HG03045 (cell line): ENCODE results near the gene SH3RF3.
"Not testable (repeated sequence)": the region's sequence is repeated elsewhere in the genome, so short reads cannot be mapped to it uniquely, and the experiment has no call there.

Source experiments
- ATAC-seq: cut with Tn5 transposase; IDR thresholded peaks from one replicate; pipeline ENCODE4 v1.9.1; 2021; ENCODE audit warnings: mild to moderate bottlenecking, moderate library complexity; ENCODE audit not compliant: unreplicated experiment

The SH3RF3 gene

DNA sequence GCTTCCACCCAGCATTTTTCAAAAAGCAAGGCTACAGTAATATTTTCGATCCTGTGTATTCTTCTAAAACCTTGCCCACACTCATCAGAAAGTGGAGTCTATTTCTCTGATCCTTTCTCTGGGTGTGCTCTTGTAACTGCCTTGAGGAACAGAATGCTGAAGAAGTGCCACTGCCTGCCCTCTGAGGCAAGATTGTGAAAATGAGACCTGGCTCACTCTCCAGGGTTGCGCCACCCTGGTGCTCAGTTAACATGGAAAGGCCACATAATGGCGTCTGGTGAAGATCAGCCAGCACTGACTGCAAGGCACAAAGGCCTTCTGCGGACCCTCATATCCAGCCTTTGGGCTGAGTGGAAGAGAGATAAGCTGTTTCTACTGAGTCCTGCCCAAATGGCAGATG lies 11.2 kb upstream of the SH3RF3 start:
- ATAC-seq = no peak

DNA sequence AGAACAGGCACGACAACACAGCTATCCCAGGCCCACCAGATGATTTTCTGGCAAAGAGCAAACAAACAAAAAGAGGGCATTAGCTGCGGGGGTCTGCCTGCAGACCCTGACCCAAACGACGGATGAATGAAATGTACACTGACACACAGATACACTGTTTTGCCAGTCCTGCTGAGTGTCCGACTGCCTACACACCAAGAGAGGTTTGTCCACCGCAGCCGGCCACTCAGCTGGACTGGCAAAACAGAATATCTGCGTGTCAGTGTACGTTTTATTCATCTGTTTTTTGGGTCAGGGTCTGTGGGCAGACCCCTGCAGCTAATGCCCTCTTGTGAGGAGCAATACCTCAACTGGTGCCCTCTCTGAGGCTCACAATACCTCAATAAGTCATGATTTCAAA lies 10.7 kb upstream of the SH3RF3 start:
- ATAC-seq = no peak

DNA sequence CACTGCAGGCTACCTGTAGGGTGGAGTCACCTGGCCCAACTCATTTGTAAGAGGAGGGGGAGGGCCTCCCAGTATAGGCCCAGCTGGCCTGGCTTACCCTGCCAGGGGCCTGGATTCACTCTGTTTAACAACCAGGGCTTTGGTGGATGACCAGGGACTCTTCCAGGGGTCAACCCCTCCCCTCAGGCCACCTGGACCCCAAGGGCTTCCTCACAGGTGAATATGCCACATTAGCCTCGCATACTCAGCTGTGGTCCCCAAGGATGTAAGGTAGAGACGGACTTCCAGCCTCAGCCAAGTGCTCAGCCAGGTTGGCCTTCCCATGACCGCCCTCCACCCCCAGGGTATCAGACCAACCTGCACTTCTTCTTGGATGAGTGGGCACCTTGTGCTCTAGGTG lies 8.8 kb upstream of the SH3RF3 start:
- ATAC-seq = no peak

DNA sequence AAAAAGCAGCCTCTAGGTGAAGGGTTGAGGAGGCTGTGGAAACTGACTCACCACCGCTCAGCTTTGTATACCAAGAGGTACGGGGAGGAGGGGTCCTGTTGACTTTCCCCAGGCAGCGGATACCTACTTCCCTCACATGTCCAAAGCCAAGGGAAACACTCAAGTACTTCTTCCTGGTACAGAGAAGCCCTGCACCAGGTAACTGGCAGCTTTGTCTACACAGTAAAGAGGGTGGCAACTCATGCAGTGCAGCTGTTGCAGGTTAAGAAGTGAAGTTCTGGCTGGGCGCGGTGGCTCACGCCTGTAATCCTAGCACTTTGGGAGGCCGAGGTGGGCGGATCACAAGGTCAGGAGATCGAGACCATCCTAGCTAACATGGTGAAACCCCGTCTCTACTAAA lies 8.3 kb upstream of the SH3RF3 start:
- not testable (repeated sequence) for ATAC-seq

DNA sequence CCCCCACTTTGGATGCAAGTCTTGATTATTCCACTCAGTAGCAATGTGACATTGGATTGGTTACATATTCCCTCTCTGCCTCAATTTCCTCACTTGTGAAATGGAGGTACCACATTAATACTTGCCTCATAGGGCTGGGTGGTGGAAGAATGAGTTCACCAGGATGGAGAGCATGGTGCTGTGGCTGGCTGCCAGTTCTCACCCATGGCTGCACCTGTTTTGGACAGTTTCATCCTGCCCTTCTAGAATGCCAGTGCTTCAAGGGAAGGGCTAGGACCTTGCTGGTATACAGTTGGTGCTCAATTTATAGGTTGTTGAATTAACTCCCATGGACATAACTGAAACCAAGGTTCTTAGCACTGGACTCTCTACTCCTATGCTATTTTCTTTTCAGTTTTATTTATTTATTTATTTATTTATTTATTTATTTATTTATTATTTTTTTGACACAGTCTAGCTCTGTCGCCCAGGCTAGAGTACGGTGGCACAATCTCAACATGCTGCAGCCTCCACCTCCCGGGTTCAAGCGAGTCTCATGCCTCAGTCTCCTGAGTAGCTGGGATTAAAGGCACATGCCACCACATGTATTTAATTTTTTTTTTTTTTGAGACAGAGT lies 5.3 kb upstream of the SH3RF3 start:
- no peak for ATAC-seq

DNA sequence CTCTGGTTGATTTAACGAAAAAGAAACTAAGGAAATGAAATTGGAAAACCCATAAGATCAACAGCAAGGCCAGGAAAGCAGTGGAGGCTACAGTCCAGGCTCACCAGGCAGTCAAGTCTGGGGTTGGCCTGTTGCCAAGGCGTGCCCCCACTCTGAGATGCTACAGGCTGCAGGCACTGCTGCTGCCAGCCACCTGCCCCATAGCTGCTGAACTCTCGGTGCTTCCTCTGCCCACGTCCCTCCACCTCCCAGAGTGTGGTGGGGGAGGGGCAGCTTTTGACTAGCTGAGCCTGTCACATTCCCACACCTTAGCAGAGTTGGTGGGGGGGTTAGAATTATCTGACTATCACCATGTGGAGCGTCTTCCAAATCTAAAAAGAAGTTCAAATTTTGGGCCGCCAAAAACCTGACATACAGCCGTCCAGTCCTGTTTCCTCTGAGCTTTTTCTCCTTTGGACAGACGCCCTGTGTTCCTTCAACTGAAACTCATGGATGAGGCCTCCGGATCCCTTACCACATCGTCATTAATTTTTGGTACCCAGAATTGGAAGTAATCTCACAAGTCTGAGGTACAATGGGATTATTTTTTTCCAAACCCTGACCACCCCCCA lies 3.9 kb upstream of the SH3RF3 start:
- no peak for ATAC-seq

DNA sequence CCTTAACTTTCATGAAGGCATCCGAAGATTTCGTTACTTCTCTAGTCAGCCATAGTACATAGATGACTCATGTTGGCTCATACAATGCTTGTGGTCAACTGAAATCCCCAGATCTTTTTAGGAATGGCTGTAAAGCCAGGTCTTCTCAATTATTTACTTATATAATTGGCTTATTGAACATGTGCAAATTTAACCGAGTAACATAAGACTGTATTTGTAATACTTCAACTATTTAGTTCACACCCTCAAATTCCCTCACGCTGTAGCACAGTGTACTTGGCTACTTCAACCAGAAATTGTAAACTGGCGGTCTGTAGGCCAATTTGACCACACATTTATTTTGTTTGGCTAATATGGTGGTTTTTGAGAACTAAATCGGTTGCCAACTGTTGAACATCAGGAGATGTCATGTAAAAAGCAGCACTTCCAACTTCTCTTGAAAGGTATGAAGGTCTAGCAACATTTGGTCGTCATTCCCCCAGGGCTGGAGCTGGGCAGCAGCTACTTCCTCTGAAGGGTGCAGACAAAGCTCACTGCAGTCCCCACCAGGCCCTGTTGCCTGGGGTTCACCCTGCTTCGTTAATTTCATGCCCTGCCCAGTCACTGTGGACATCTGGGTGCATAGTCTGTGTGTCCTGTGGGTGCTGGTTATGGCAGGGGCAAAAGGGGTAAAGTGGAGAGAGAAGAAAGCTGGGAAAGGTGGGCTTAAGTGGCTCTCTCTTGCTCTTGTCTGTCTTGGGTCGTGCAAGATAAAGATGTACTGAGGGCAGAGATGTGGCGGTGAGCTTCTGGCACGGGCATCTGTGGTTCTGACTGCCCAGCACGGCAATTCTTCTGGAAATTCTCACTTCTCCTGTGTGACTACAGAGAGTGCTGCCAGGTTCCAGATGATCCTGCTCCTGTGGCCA lies 3.2 kb upstream of the SH3RF3 start:
- ATAC-seq = no peak

DNA sequence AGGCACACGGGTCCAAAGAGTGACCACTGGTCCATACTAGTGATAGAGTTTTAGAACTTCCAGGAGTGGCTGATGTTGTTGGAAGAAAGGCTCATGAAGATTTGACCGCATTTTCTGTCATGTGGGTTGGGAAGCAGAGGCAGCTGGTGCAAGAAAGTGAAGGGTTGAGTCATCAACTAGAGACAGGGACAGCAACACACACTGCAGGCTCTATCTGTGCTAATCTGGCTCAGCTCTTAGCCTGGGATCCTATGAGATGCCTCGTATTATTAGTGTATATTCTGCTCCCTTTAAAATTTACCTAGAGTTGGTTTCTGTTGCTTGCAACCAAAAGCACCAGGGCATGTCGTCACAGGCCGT lies 2.5 kb upstream of the SH3RF3 start:
- ATAC-seq = no peak

DNA sequence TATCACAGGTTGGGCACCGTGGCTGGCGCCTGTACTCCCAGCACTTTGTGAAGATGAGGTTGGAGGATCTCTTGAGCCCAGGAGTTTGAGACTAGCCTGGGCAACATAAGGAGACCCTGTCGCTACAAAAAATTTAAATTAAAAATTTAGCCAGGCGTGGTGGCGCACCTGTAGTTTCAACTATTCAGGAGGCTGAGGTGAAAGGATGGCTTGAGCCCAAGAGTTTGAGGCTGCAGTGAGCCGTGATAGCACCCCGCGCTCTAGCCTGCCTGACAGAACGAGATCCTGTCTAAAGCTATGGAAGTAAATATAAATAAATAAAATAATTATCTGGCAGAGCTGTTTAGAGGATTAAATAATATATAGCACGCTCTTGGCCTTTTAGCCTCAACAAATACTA lies 1.4 kb upstream of the SH3RF3 start:
- no peak for ATAC-seq

DNA sequence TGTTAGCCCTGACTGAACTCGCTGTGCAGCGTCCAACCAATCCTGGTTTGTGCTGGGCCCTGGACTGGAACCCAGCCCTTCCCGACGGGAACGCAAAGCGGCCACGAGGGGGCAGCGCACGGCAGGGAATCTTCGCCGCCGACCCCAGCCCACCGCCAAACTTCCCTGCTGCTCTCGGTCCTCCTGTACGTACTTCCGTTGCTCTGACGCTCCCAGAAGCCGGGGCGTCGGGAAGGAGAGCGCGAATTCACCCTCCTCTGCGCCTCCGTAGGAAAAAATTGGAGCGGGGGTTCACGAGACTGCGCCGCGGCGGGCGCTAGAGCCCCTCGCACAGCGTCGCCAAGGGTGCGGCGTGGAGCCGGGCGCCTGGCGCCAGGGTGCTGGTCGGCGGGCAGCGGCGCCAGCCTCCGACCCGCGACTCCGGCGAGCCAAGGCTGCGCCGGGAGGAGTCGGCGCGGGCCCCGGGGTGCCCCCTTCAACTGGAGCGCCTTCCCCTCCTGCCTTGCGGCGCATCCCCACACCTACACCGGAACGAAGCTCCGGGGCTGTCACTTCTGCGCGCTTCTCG lies 873 bp upstream of the SH3RF3 start:
- no peak for ATAC-seq

DNA sequence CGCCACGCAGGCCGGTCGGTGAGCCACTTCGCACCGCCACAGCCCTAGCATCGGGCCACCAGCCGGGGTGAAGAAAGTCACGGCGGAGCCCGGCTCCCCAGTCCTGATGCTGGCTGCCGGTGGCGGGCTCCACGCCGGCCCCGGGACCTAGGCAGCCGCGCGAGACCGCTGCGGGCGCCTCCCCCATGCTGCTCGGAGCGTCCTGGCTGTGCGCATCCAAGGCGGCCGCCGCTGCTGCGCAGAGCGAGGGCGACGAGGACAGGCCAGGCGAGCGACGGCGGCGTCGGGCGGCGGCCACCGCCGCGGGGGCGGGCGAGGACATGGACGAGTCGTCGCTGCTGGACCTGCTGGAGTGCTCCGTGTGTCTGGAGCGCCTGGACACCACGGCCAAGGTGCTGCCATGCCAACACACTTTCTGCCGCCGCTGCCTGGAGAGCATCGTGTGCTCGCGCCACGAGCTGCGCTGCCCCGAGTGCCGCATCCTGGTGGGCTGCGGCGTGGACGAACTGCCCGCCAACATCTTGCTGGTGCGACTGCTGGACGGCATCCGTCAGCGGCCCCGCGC lies 433 bp downstream of the SH3RF3 start:
- no peak for ATAC-seq

DNA sequence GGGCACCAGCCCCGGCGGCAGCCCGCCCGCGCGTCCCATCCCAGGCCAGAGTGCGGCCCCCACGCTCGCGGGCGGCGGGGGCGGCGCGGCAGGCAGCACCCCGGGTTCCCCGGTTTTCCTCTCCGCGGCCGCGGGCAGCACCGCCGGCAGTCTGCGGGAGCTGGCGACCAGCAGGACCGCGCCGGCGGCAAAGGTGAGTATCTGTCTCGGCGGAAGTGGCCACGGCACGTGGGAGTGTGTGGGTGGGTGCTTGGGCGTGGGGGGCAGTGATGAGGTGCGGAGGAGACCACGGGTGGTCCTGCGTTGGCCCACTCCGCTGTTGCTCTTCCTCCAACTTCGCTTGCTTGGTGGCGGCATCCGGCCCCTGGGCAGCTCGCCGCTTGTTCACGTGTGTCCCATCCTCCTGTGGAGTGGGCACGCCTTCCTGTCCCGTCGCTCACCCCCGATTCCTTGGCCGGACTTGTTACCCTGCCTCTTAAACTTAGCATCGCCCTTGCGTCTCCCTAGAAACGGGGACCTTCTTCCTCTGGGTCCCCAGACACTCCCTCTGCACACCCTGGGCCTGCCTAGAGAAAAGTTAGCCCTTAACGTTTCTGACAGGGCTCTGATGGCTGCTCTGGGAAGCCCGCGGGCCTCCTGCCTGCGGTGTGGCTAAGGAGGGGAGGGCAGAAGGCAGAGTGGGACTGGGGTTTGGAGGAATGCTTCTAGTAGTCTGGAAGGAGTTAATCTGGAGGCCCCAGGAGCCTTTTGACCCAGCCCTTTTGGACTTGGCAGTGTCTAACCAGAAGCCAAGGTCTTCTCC lies 1.1 kb downstream of the SH3RF3 start:
- ATAC-seq = no peak

DNA sequence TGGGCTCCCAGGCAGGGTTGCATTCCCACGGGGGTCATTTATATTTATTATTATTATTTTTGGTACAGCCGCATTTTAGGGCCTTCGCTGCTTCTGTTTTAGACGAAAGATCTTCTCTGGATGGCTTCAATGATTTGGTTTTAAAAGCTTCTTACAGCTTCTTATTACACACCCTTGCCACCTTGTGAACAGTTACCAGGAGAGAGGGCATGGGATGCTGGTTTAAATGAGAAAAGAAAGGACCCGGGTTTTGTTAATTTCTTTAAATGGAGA lies 1.7 kb downstream of the SH3RF3 start:
- ATAC-seq = no peak

DNA sequence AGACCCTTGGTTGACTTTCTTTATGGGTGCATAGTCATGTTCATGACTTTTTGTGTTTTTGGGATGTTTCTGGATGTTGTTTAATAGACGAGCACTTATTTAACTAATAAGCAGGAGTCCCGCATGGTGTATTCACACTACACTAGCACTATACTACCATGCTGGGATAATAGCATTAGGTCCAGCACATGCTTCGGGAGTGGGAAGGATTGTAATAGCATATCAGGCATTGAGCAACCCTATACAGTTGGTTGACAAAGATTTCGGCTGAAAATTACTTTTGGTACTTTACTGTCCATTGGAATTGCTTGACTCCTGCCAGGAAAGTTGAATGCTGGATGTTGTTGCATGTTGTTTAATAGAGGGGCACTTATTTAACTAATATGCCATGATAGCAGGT lies 2.8 kb downstream of the SH3RF3 start:
- no peak for ATAC-seq

DNA sequence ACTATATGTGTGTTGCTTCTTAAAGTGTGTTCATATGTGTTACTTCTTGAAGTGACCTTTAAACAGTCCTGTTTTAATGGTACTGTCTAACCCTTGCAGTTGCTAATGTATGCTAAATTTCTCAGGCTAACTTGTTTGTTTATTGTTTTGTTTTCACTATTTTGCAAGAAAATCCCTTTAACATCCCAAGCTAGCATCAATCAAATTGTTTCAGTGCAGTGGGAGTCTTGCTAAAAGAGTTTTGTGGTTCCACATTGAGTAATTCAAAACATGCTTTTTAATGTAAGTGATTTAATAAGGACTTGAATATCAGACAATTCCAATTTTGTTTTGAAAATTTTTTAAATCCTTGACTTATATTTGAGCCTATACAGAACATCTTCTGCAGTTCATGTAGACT lies 3.6 kb downstream of the SH3RF3 start:
- no peak for ATAC-seq

DNA sequence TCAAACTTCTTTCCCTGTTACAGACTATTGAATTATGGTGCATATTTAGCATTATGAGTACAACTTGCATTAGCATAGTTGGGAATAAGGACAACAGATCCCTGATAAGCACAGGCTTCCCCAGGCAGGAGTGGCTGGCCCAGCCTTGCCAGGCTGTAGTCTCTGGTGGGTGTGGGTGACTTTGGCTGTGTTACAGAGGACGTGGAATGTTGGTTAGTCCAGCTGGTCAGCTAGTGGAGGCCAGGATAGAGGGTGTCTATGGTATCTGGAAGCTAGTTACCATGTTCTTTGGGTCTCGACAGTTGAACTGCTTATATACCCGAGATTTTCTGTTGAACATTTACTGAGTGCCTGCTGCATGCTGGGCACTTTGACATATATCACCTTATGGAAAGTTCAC lies 4.7 kb downstream of the SH3RF3 start:
- no peak for ATAC-seq

DNA sequence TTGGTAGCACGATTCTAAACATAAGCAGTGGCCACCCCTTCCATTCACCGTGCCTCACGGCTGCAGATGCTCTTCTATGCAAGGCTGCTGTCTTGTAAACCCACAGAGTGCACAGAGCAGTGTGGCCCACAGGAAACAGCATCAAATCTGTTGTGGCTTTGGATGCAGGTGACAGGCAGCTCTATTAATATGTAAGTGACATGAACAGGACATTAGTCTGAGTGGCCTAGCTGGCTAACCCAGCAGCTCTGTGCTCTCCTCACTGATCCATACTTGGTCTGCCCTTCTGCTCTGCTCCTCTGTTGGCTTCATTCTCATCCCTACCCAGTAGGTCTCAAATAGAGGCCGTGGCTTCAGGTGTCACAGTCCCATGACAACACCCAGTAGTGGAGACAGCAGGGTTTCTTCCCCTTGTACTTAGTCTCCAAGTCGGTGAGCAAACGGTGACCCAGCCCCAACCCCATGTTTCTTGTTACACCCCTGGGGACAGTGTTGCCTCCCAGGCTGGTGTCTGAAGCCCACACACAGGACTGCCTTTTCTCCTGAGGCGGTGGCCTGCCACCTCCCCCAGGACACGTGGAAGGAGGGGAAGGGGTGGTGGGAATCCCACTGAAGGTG lies 5.8 kb downstream of the SH3RF3 start:
- no peak for ATAC-seq

DNA sequence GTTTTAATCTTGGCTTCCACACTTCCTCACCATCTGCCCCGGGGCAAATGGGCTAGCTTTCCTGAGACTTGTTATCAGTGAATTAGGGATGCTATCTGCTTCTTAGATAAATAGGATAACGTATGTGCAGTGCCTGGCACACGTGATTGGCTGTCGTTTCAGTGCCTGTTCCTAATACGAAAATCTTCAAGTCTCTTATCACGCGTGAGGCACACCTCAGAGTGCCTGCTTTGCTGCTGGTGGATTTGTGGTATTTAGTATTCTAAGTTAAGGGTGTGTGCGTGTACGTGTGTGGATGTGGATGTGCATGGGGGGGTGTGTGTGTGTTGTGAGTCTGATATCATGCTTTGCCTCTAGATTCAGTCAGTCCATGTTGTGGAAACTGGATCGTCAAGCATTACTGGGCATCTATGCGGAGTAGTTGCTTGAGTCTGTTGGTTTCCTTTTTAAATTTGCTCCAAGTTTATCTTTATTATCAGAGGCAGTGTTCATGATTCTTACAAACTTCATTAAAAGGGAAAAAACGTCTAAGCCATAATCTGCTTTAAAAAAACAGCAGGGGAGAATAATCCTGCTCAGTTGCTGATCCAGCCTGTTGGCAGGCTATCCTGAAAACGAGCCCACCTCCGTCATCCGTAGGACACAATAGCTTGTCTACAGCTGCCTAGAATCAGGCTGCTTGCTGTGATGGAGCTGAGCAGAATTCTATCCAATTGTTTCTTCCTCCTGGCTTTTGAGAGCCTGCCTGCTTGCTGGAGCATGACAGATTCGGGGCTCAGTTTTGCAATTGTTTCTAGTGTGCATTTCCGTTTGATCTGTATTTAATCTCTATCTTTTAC lies 6.6 kb downstream of the SH3RF3 start:
- ATAC-seq = no peak

DNA sequence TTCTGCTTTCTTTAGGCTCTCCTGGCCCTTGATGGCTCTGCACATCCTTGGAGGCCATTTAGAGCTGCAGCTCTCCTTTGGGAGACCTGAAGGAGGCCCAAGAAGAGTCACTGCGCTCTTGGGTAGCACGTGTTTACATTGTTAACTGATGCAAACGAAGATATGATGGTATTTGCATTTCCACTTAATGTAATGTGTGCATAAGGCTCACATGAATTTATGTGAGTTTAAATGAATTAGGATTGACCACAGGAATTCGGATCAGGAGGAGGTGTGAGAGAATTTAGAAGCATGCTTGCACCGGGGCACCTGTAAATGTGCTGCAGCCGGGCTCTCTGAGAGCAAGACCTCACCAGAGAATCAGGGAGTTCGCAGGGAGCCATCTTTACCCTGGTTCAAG lies 7.5 kb downstream of the SH3RF3 start:
- ATAC-seq = no peak

DNA sequence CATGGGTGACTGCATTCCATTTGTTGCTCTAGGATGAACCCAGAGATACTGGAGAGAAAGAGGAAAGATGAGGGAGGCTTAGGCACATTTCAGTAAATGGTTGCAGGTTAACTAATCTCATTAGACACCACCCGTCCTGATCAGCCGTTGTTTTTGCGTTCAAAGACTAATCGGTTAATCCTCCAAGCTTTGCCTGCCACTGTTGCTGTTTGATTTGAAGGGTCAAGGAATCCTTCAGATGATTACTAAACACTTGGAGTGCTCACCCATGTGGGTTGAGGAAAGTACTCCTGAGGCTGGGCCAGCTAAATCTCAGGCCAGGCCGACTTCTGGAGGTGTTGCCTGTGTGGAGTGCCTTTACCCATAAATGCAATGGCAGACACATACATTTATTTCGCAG lies 8.6 kb downstream of the SH3RF3 start:
- no peak for ATAC-seq
